CMK (cell line): ENCODE results near the gene ILDR1.

Experiments used
- DNase-seq: peaks from one replicate; pipeline ENCODE4 v3.0.0-alpha.2; 2010; ENCODE audit warnings: low read depth

The ILDR1 gene

DNA sequence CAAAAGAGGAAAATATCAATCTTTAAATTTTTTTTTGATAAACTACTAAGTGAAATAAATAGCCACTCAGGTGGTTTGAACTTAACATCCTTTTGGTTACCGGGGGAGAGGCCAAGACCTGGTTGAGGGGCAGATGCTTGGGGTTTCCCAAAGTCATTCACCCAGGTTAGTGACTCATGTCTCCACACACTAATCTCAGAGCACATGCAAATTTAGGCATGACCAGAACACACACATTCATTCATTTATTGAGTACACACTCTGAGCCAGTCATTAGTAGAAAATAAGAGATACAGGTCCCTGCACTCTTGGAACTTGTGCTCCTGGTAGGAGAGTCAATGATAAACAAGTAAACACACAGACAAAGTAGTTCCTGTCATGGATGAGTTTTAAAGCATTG is 7.3 kb downstream of the ILDR1 start:
- no peak for DNase-seq

- no peak for DNase-seq
Measured at GRCh38 chr3:122013448-122013925, 8.6 kb downstream of the ILDR1 start.

DNA sequence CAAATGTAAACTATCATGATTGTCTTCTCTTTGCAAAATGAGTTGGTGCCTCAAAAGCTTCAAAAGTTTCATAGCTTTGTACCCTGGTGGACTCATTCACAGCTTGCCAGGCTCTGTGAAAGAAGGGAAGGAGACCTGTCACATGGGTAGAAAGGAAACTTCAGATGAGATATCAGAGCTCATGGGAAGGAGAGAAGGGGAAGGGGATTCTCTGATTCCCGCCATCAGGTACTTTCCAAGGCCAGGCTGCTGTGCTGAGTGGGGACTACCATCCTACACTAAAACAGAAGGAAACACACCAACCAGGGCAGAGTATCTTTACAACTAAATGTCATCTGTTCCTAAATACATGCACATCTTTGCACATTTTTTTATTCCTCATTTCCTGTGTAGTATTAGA is 9.2 kb downstream of the ILDR1 start:
- DNase-seq: no peak

DNA sequence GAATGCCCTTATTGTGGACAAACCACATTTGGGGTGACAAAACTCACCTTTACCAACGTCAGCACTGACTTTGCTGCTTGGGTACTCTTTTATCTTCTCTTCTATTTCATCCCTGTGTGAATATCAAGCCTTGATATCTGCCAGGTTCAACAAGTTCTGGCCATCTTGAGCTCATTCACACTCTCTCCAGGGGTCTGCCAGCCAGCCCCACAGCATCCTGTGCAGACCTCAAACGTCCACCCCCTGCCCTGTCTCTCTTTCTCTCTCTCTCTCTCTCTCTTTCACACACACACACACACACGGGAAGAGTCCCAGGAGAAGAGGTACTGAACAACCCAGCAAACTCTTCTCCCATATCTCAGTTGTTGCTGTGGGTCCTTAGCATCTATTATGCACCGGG is 10.7 kb downstream of the ILDR1 start:
- DNase-seq: no peak

DNA sequence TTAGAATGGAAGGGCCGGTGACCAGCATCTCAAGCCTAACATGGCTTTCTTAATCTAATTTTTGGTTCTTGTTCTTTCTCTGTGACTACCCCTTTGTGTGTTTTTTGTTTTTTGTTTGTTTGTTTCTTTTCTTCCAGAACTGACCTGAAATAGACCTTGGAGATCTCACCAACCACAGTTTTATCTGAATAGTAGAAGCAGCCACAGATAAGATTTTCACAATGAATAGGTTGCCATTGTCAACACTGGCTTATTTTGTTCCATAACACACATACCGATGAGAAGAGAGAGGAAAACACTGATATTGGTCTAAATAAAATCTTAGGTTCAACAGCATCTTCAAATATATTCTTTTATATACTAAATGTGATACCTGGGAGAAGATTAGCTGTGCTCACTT is 11.5 kb downstream of the ILDR1 start:
- no peak for DNase-seq

GRCh38 chr3:122008166-122008565 is 13.9 kb downstream of the ILDR1 start:
- DNase-seq: no peak

DNA sequence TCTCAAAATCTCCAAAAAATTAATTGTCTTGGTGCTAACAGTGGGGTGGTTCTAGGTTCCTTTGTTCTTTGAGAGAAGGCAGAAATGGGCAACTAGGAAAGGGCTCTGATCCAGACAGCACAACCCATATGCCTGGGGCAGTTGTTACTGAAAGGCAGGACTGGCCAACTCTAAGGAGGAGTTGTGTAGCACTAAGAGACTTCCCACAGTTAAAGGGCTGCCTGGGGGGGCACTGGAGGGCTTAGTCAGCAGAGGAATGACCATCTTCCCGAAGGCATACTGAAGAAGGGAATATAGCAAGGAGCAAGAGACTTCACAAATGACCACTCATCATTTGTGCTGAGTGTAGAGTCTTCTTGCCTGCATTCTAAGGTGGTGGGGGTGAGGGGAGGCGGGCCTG is 15.8 kb downstream of the ILDR1 start:
- DNase-seq: no peak

GRCh38 chr3:122004991-122005565 is 17.0 kb downstream of the ILDR1 start:
- no peak for DNase-seq

DNA sequence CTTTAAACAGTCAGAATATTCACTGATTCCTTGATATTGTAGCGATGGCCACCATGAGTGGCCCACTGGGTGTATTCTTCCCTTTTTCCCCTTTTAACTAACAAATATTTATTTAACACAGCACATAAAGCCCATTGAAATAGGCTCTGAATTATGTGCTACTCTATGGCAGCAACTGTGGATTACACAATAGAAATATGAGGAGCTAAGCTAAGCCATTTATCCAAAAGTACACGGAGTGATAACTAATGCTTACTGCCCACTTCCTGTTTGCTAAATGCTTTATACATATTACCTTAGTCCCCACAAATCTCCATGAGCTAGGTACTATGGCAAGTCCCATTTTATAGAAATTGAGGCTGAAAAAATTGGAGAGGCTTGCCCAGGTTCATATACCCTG is 17.9 kb downstream of the ILDR1 start:
- no peak for DNase-seq

DNA sequence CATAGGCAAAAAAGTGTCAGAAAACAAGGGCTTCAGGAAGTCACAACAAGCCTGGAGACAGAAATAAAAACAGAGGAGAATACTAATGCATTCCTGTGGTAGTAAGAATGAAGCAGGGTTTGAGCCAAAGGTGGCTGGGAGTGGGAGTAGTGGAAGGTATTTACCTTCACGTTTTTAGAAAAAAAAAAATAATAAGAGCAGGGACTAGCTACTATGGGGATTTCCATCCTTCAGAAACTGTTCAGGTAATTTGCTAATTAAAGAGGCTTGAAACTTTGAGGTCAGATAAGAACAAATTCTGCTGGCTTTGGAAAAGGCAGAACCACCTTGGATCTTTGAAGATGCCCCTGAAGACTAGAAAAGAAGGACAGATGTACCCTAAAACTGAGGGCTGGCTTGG is 18.4 kb downstream of the ILDR1 start:
- DNase-seq: no peak

- DNase-seq: no peak
Measured at GRCh38 chr3:122003112-122003511, 18.9 kb downstream of the ILDR1 start.

DNA sequence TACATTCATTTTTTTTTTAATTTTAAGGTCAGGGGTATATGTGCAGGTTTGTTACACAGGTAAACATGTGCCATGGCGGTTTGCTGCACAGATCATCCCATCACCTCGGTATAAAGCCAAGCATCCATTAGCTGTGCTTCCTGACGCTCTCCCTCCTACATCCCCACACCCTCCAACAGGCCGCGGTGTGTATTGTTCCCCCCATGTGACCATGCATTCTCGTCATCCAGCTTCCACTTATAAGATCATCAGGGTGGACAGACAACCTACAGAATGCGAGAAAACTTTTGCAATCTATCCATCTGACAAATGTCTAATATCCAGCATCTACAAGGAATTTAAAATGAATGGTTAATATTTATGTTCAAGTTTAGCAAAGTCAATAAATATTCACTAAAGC is 19.4 kb downstream of the ILDR1 start:
- DNase-seq: no peak

- DNase-seq: no peak
Measured at GRCh38 chr3:122001892-122002291, 20.2 kb downstream of the ILDR1 start.

GRCh38 chr3:122000936-122001605 is 21.0 kb downstream of the ILDR1 start:
- DNase-seq: no peak

GRCh38 chr3:121999931-122000330 is 22.1 kb downstream of the ILDR1 start:
- no peak for DNase-seq

- DNase-seq: peak; percentile 43
Measured at GRCh38 chr3:121998611-121999473, 23.2 kb downstream of the ILDR1 start.

DNA sequence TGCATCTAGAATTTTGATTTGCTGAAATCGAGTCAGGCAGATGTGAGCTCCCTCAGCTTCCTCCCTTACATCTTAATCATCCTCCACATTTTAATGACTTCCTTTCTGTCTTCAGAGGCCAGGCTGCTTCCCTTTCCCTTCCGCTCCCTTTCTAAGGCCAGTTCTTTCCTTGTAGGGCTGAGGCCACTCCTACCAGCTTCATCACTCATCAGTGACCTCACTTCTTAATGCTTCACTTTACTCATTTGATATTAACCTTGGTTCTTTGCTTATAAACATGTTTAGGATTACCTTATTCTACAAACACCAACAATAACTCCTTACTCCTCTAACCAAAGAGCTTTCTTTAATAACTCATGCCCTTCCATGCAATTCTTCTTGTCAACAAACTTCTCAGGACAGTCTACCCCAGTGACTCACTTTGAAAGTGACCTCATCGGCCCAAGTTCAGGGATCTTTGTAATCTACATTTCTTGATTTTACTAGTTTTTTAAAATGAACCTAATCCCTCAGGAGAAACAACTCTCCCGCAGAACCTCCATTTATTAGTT is 23.9 kb downstream of the ILDR1 start:
- DNase-seq: peak; percentile 46

DNA sequence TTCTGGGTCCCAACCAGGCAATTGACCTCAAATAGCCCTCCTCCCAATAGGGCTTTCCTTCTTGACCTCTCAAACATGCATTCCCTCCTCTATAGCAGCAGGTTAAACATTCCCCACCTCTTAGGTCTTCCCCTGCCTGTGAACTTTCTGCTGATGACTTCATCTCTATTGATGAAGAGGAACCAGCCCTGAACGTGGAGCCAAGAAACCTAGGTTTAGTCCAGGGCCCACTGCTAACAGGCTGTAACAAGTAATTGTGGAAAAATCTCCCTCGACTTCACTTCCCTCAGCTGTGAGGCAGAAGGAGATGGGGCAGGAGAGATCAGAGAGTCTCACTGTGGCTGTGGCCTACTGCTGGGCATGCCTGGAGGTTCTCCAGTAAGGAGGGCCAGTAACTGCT is 24.7 kb downstream of the ILDR1 start:
- DNase-seq: no peak

DNA sequence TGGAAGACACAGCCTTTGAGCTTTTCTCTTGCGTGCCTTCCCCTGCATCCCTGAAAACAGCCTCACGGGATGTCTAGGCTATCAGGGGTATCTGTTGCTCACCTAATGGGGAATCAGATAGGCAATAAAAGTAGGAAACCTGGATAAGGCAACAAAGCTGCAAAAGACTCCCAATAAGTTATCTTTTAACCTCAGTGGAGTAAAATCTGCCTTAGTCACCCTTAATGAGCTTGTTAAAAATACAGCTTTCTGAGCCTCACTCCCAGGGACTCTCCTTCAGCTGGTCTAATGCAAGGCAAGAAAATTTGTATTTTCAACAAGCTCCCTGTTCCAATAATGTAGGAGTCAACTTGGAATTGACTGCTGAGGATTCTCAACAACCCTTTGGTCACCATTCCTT is 25.6 kb downstream of the ILDR1 start:
- no peak for DNase-seq

DNA sequence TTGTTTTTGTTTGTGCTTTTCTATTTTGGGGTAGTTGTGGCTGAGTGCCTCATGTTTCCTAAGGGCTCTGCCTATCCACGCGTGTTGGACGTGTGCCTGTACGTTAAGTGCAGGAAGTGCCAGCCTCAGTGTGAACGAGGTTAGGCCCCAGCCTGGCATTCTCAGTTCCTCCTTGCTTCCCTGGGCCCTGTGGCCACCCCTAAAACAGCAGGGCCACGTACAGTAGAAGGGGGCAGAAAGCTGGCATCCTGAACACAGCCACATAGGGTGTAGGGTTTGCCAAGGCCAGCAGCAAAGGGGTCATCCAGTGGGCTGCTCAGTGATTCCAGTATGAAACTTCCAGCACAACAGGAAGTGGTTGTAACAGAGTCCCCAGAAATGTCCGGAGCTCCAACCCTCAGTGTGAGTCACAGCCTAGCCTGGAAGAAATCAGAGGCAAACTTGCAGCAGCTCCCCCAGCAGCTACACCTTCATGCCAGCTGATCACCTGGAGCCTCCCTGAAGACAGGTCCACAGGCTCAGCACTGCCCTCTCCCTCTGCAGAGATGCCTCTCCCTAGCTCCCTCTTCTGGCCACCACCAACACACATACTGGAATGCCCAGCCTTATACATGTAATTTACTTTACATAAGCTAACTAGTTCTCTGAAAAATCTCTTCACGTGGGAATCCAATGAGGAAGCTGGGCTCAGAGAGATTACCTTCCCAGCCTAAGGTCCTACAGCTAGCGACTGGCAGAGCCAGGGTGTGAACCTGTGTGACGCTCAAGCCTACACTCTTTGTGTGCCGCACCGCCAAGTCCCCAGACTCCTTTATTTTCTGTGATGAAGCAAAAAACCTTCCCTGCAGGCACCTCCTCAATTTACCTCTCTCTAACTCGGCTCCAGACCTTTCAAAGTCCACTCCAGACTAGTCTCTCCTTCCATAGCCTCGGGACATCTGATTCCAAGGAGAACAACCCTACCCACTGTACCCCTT is 26.6 kb downstream of the ILDR1 start:
- no peak for DNase-seq

- DNase-seq: no peak
Measured at GRCh38 chr3:121994551-121994950, 27.5 kb downstream of the ILDR1 start.
